GM12801 (cell line): Measurements from ENCODE around the gene TMEM126A.

ENCODE experiments used
- TF ChIP-seq, protein P1 (sequence below): IDR thresholded peaks from one replicate; pipeline ENCODE4 v1.5.1; 2011; ENCODE audit warnings: control low read depth; ENCODE audit not compliant: insufficient read length; ENCODE audit errors: extremely low read depth

The TMEM126A gene

DNA sequence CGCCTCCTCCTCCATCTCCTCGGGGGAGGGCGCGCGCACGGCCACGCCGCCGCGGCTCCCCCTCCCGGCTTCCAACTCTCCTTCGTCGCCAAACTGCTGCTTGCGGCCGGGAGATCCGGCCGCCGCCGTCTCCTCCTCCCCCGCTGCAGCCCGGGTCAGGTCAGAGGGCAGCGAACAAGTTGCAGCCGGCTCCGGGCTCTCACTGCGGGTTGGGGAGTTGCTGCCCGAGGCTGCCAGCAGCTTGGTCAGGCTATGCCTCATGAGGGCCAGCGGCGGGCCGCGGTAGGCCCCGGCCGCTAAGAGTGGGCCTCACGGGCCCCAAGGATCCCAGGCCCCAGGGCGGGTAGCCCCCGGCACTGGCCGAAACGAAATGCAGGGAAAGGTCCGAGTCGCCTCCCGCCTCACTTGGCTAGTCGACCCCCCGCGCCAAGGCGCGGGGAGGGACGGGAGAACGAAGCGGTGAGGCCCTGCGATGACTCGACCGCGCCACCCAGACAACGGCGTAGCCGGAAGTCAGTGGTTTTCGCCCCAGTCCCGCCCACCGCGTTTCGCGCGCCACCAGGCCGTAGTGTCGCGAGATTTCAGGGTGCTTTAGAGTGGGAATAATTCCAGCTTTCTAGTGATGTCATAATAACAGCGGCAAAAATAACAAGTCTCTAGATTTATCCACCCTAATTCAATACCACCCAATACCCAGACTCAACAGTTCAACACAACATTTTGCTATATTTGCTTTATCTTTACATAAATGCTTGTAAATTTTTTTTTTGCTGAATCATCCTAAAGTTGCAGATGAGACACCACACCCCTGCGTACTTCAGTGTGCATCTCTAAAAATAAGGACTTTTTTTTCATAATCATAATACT lies 17.1 kb downstream of the TMEM126A start, which contains the start of gene CREBZF:
TSS of gene CREBZF (minus strand) at position 515 of the 867 bp plus-strand sequence. CDS start at position 261, 254 bp downstream.
- TF ChIP-seq, protein P1, sequence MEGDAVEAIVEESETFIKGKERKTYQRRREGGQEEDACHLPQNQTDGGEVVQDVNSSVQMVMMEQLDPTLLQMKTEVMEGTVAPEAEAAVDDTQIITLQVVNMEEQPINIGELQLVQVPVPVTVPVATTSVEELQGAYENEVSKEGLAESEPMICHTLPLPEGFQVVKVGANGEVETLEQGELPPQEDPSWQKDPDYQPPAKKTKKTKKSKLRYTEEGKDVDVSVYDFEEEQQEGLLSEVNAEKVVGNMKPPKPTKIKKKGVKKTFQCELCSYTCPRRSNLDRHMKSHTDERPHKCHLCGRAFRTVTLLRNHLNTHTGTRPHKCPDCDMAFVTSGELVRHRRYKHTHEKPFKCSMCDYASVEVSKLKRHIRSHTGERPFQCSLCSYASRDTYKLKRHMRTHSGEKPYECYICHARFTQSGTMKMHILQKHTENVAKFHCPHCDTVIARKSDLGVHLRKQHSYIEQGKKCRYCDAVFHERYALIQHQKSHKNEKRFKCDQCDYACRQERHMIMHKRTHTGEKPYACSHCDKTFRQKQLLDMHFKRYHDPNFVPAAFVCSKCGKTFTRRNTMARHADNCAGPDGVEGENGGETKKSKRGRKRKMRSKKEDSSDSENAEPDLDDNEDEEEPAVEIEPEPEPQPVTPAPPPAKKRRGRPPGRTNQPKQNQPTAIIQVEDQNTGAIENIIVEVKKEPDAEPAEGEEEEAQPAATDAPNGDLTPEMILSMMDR, result no peak

- TF ChIP-seq, protein P1, result no peak
Observed at GRCh38 chr11:85665733-85666132, 18.0 kb downstream of the TMEM126A start.

DNA sequence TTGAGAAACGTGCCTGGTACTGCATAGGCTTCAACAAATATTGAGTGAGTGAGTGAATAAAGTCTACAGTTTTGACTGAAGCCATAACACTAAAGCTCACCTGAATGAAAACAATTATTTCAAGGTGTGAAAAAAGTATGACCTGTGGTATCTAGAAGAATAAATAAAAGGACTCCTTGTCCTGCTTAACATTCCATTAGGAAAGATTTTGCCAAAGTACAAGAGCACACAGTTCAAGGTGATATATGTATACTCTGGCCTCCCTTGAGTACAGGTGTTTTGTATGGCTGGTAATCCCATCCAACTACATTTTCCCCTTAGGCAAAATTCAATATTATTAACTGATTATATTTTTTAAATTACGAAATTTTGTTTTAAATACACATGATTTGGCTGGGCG lies 18.9 kb downstream of the TMEM126A start:
- TF ChIP-seq, protein P1, result no peak

DNA sequence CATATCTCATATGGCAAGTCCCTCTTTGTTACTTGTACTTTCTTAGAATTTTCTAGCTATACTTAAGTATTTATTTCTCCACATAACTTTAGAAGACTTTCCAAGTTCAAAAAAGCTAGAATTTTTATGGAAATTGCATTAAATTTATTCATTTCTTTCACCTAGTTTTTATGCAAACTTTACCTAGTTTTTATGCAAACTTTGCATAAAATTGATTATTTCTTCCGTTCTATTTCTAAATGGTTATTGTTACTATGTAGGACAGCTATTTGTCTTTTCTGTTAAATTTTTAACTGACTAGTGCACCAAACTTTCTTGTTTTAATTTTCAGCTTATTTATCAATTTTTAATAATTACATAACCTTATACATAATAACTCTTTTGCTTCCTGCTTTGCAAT lies 20.4 kb downstream of the TMEM126A start:
- TF ChIP-seq, protein P1, result no peak

GRCh38 chr11:85672105-85672902 lies 24.5 kb downstream of the TMEM126A start:
- TF ChIP-seq, protein P1, result no peak

DNA sequence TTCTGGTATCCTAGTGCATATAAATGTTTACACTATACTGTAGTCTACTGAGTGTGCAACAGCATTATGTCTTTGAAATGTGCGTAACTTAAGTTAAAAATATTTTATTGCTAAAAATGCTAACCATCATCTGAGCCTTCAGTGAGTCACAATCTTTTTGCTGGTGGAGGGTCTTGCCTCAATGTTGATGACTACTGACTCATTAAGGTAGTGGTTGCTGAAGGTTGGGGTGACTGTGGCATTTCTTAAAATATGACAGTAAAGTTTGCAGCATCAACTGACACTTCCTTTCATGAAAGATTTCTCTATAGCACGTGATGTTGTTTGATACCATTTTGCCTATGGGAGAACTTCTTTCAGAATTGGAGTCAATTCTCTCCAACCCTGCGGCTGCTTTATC lies 25.6 kb downstream of the TMEM126A start:
- TF ChIP-seq, protein P1, result no peak

DNA sequence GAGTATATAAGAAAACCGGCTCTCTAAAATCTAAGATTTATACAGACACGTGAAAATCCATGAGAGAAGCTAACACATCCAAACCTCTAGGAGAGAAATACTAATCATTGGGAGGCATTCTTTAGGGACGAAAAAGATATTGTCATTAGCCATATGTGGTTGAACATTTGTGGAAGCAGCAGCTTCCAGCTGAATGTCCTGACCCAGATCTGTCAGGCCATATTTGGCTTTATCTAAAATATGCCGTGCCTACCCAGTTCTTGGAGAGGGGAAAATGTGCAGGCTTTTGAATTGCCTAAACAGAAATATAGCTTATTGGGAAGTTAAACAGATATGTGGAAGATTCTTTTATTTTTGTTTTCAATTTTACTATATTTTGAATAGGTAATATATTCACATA lies 31.8 kb downstream of the TMEM126A start:
- TF ChIP-seq, protein P1, result no peak
